ENCODE results near the gene HIBCH. TPM values are rescaled to one million over a fixed set of nuclear protein-coding genes. Genes with fewer than 3 reads are reported as not detected.

HIBCH gene
- 4.7 and 9.3 TPM in 2 replicates for total RNA-seq

GRCh38 chr2:190319555-190320498 is at the start of gene HIBCH:
HIBCH (minus strand) TSS chr2:190319826; CDS start chr2:190319750, 76 bp downstream.
- DNase-seq (ENCODE audit: low read depth) (peak; percentile 98), FAIRE-seq (peak; percentile 95)
- H3K36me3 ChIP-seq (ENCODE audit: control insufficient read depth, insufficient read depth, low read length), result no peaks in the 10 kb centered on the region
- no peaks in the 10 kb centered on the region for H3K27me3 ChIP-seq (ENCODE audit: control insufficient read depth, insufficient read depth, low read length)
- H3K4me3 ChIP-seq (ENCODE audit: low read depth, low read length), result peak within 1 kb of the TSS; percentile 69
- TF ChIP-seq CTCF (IDR thresholded peaks at IDR 0.05; ENCODE audit: insufficient read depth, low read length, severe bottlenecking), result peak; percentile 88

- TF ChIP-seq CTCF (IDR thresholded peaks at IDR 0.05; ENCODE audit: insufficient read depth, low read length, severe bottlenecking), result no peak
- H3K27me3 ChIP-seq (ENCODE audit: control insufficient read depth, insufficient read depth, low read length), result no peaks in the 10 kb centered on the region
- peaks cover 6% of the 10 kb centered on the region for H3K36me3 ChIP-seq (ENCODE audit: control insufficient read depth, insufficient read depth, low read length)
- FAIRE-seq (no peak), DNase-seq (ENCODE audit: low read depth) (no peak)
- H3K4me3 ChIP-seq (ENCODE audit: low read depth, low read length), result no peak overlapping the region
Observed at GRCh38 chr2:190367091-190367490, 47.5 kb upstream of the HIBCH start.

GRCh38 chr2:190366248-190366753 is 46.7 kb upstream of the HIBCH start:
- Histone ChIP-seq H3K36me3 (ENCODE audit: control insufficient read depth, insufficient read depth, low read length) (peaks cover 6% of the 10 kb centered on the region), H3K4me3 (ENCODE audit: low read depth, low read length) (no peak overlapping the region), H3K27me3 (ENCODE audit: control insufficient read depth, insufficient read depth, low read length) (no peaks in the 10 kb centered on the region)
- DNase-seq (ENCODE audit: low read depth), result no peak
- FAIRE-seq, result no peak
- TF ChIP-seq CTCF (IDR thresholded peaks at IDR 0.05; ENCODE audit: insufficient read depth, low read length, severe bottlenecking), result no peak

- Histone ChIP-seq H3K36me3 (ENCODE audit: control insufficient read depth, insufficient read depth, low read length) (peaks cover 3% of the 10 kb centered on the region), H3K4me3 (ENCODE audit: low read depth, low read length) (no peak overlapping the region), H3K27me3 (ENCODE audit: control insufficient read depth, insufficient read depth, low read length) (no peaks in the 10 kb centered on the region)
- FAIRE-seq, result no peak
- no peak for DNase-seq (ENCODE audit: low read depth)
- no peak for TF ChIP-seq CTCF (IDR thresholded peaks at IDR 0.05; ENCODE audit: insufficient read depth, low read length, severe bottlenecking)
Observed at GRCh38 chr2:190365499-190366204, 46.0 kb upstream of the HIBCH start.

GRCh38 chr2:190362894-190363293 is 43.3 kb upstream of the HIBCH start:
- FAIRE-seq, result no peak
- Histone ChIP-seq H3K27me3 (ENCODE audit: control insufficient read depth, insufficient read depth, low read length) (no peaks in the 10 kb centered on the region), H3K4me3 (ENCODE audit: low read depth, low read length) (no peak overlapping the region), H3K36me3 (ENCODE audit: control insufficient read depth, insufficient read depth, low read length) (peaks cover 3% of the 10 kb centered on the region)
- no peak for DNase-seq (ENCODE audit: low read depth)
- TF ChIP-seq CTCF (IDR thresholded peaks at IDR 0.05; ENCODE audit: insufficient read depth, low read length, severe bottlenecking), result no peak
